Lower lobe of right lung (tissue), 2 donors: ENCODE measurements around the gene SNTA1. TPM values are rescaled to one million over a fixed set of nuclear protein-coding genes. Genes with fewer than 3 reads are reported as not detected.

Experiments used
- ATAC-seq, 2 donors: fragments of 200-7000 bp; cut with Tn5 transposase; one replicate each; pipeline ENCODE4 v1.9.1; 2020 to 2022; ENCODE audit warnings: mild to moderate bottlenecking in 2 of 2, moderate library complexity in 2 of 2
- DNase-seq: peaks from one replicate; pipeline ENCODE4 v3.0.0-alpha.2; 2020
- H3K27ac ChIP-seq: fragments of 200-600 bp; one replicate; pipeline ENCODE4 v1.8.0; 2022
- H3K27me3 ChIP-seq: fragments of 200-600 bp; one replicate; pipeline ENCODE4 v1.8.0; 2022; ENCODE audit warnings: low read depth
- H3K36me3 ChIP-seq: fragments of 200-600 bp; one replicate; pipeline ENCODE4 v1.8.0; 2022; ENCODE audit warnings: mild to moderate bottlenecking
- H3K4me1 ChIP-seq: fragments of 200-600 bp; one replicate; pipeline ENCODE4 v1.8.0; 2022
- H3K4me3 ChIP-seq: fragments of 200-600 bp; one replicate; pipeline ENCODE4 v1.8.0; 2022; ENCODE audit warnings: mild to moderate bottlenecking
- H3K9me3 ChIP-seq: fragments of 200-600 bp; one replicate; pipeline ENCODE4 v1.8.0; 2022
- CTCF ChIP-seq: fragments of 200-600 bp; IDR thresholded peaks from one replicate; pipeline ENCODE4 v1.8.0; 2022; ENCODE audit warnings: antibody characterized with exemption, mild to moderate bottlenecking
- intact Hi-C: fragments of 100-400 bp; cut with DNase I; formaldehyde crosslinking; loops from one replicate; pipeline ENCODE4 v1.11.0; 2022
- total RNA-seq: library from RNA; stranded (reverse); fragmentation: NEBNext Ultra II Directional; extraction: Animal tissue kit (Norgen Biotek cat#: 25700); gene quantifications from one replicate; pipeline ENCODE4 v1.2.1, GENCODE V29; 2021
- donor health status: DM: no; HTN: yes; CAD: no; lungs with severe emphysema.

Gene SNTA1
- total RNA-seq, 1 donor from 2014 or later, result 6.7 TPM

GRCh38 chr20:33388268-33388667 is 55.3 kb downstream of the SNTA1 start:
- DNase-seq (no peak), ATAC-seq (no peak)
- Histone ChIP-seq H3K4me1 (no peaks in the 10 kb centered on the region), H3K27ac (no peak overlapping the region), H3K36me3 (peaks cover 87% of the 10 kb centered on the region), H3K27me3 (no peaks in the 10 kb centered on the region), H3K9me3 (no peaks in the 10 kb centered on the region), H3K4me3 (no peak overlapping the region)
- TF ChIP-seq CTCF, result no peak
- intact Hi-C loops, result no loop called here

- intact Hi-C loops, result no loop called here
- DNase-seq (no peak), ATAC-seq (no peak)
- Histone ChIP-seq H3K9me3 (no peaks in the 10 kb centered on the region), H3K27ac (no peak overlapping the region), H3K36me3 (peaks cover 87% of the 10 kb centered on the region), H3K4me1 (no peaks in the 10 kb centered on the region), H3K4me3 (no peak overlapping the region), H3K27me3 (no peaks in the 10 kb centered on the region)
- no peak for TF ChIP-seq CTCF
Measured at GRCh38 chr20:33387177-33387576, 56.4 kb downstream of the SNTA1 start.

- ATAC-seq, result no peak
- H3K27me3 ChIP-seq, result no peaks in the 10 kb centered on the region
Measured at GRCh38 chr20:33386673-33387072, 56.9 kb downstream of the SNTA1 start.

GRCh38 chr20:33377366-33377765 is 66.2 kb downstream of the SNTA1 start:
- no peaks in the 10 kb centered on the region for H3K9me3 ChIP-seq
- H3K4me1 ChIP-seq, result no peaks in the 10 kb centered on the region
- no peak overlapping the region for H3K4me3 ChIP-seq
- peaks cover 75% of the 10 kb centered on the region for H3K36me3 ChIP-seq
- DNase-seq (no peak), ATAC-seq (no peak)
- no peak overlapping the region for H3K27ac ChIP-seq
- H3K27me3 ChIP-seq, result no peaks in the 10 kb centered on the region
- intact Hi-C loops, result no loop called here
- TF ChIP-seq CTCF, result no peak

More at GRCh38 chr20:33386673-33387072, 56.9 kb downstream of the SNTA1 start:
- Histone ChIP-seq H3K4me1 (no peaks in the 10 kb centered on the region), H3K27ac (no peak overlapping the region), H3K36me3 (peaks cover 87% of the 10 kb centered on the region), H3K9me3 (no peaks in the 10 kb centered on the region), H3K4me3 (no peak overlapping the region)
- no peak for DNase-seq
- TF ChIP-seq CTCF, result no peak
- intact Hi-C loops, result no loop called here

GRCh38 chr20:33373735-33374605 is 69.6 kb downstream of the SNTA1 start:
- no peak overlapping the region for H3K4me3 ChIP-seq
- H3K4me1 ChIP-seq, result no peaks in the 10 kb centered on the region
- H3K27ac ChIP-seq, result no peak overlapping the region
- H3K27me3 ChIP-seq, result no peaks in the 10 kb centered on the region
- TF ChIP-seq CTCF, result no peak
- intact Hi-C loops, result no loop called here
- ATAC-seq, result peak; percentile 63 to 78
- DNase-seq, result no peak
- no peaks in the 10 kb centered on the region for H3K9me3 ChIP-seq
- peaks cover 90% of the 10 kb centered on the region for H3K36me3 ChIP-seq
